HG03159 (cell line): ENCODE measurements around the gene TRNP1.

Source experiments
- ATAC-seq: cut with Tn5 transposase; IDR thresholded peaks from one replicate; pipeline ENCODE4 v1.9.1; 2021; ENCODE audit warnings: mild to moderate bottlenecking, moderate library complexity; ENCODE audit not compliant: unreplicated experiment

Gene TRNP1

DNA sequence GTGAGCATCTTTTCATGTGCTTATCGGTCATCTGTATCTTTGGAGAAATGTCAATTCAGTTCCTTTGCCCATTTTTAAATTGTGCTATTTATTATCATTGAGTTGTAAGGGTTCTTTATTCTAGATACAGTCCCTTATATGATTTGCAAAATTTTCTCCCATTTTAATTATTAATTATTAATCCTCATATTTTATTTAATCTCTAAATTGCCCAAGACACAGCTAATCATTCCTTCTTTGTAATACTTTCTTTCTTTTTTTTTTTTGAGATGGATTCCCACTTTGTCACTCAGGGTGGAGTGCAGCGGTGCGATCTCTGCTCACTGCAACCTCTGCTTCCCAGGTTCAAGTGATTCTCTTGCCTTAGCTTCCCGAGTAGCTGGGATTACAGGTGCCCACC is 32.2 kb downstream of the TRNP1 start:
- ATAC-seq, result no peak

DNA sequence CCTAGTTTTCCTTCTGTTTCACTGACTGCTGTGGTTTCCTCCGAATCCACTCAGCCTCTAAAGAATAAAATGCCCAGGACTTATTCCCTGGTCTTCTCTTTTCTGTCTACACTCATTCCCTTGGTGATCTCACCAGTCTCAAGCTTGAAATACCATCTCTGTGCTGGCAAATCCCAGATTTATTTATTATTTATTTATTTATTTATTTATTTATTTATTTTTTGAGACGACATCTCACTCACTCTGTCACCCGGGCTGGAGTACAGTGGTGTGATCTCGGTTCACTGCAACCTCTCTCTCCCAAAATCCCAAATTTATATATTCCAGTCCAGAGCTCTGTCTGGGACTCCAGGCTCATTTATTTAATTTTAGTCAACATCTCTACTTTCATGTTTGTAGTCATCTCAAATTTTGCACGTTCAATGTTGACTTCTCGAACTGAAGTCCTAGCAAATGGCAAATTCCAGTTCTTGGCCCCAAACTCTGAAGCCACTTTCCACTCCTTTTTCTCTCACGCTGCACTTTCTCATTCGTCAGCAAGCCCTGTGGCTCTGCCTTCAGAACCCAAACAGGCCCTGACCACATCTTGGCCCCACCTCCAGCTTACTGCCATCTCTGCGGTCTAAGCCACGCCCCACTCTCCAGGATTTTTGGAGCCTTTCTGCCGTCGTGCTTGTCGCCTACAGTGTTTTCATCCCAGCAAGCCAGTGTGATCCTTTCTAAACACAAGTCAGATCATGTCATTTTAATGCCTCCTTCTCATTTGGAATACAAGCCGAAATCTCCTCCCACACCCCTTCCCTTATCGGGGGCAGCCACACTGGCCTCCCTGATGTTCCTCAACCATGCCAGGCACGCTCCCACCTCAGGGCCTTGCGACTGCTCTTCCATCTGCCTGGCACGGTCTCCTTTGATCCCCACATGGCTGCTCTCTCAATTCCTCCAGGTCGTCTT is 33.4 kb downstream of the TRNP1 start:
- ATAC-seq, result no peak

DNA sequence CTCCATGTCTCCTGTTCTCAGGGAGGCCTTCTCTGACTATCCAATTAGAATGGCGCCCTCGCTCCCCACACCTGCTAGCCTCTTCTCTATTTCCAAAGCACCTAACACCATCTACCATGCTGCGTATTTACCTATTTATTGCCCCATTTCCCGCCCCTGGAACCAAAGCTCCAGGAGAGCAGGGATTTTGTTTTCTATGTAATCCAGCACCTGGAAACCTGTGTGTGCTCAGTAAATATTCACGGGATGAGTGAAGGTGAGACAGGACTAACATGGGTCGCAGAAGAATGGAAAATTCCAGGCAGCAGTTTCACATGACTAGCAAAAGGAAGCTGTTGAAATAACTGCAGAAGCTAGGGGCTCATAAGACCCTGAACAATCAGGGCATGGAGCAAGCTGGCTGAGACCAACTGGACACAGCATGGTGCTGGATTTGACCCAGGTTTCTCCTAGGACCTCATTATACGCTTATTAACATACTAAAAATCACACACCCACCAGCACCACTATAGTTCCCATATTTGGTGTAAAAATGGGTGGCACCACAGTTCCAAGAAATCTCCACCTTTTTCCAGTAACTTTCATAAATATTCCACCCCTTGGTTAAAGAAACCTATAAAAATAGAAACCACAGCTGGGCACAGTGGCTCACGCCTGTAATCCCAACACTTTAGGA is 34.2 kb downstream of the TRNP1 start:
- no peak for ATAC-seq

DNA sequence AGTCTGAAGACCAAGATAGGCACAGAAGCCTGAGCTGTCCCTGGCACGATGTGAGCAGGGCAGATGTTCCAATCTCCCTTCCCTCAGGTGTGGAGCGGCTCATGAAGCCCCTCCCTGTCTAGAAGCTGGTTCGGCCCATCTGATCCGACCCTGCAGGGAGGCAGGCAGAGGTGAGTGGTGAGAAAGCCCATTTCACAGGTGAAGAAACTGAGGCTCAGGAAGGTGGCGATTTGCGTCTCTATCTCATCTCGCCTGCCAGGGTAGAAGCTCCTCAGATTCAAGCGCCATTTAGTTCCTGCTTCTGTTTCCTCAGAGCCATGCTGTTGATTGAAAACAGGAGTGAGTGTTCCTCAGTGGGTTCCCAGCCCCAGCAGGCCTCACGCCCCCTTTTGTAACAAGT is 36.0 kb downstream of the TRNP1 start:
- no peak for ATAC-seq

DNA sequence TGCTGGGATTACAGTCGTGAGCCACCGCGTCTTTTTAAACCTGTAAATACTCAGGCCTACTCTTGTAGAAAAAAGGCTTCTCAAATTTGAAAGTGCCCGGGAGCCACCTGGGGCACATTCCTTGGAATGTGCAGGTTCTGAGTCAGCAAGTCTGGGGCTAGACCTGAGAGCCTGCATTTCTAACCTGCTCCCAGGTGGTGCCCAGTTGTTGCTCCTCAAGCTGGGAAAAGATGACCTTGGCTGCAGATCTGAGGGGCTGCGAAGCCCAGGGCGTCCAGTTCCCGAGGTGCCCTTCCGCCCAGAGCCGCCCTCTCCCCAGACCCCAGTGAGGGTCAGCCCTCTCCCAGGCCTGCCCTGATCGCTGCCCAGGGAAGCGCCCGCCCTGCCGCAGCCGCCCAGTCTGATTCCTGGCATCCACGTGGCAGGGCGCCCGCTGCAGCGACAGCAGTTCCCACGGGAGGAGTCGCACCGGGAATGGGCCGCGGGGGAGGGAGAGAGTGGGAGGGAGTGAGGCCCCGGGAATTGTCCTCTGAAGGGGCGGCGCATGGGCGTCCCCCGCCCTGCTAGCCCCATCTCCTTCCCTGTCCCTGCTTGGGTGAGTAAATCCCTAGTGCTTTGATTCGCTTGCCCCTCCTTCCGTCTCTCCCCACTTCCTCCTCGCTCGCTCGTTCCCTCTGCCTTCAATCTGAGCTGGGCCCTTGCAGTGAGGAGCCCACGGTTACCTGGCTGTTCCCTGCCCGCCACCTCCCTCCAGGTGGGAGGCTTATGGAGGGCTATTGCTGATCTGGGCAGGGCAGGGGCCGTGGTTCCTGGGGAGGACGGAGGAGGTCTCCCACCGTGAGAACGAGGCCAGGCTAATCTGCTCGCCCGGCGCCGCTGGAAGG is 38.0 kb downstream of the TRNP1 start:
- ATAC-seq, result no peak

DNA sequence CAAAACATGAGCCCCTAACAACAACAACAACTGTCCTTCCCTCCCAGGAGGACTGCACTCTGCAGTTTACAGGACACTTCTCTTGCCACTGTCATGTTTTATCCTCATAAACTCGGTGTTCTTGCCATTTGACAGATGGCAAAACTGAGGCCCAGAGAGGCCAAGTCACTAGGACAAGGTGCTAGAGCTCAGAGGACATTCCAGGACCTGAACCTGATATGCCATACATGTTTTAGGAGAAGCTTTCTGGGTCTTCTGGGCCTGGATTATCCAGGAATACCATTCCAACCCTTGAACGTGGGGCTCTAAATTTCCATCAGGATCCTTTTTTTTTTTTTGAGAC is 38.6 kb downstream of the TRNP1 start:
- no peak for ATAC-seq

DNA sequence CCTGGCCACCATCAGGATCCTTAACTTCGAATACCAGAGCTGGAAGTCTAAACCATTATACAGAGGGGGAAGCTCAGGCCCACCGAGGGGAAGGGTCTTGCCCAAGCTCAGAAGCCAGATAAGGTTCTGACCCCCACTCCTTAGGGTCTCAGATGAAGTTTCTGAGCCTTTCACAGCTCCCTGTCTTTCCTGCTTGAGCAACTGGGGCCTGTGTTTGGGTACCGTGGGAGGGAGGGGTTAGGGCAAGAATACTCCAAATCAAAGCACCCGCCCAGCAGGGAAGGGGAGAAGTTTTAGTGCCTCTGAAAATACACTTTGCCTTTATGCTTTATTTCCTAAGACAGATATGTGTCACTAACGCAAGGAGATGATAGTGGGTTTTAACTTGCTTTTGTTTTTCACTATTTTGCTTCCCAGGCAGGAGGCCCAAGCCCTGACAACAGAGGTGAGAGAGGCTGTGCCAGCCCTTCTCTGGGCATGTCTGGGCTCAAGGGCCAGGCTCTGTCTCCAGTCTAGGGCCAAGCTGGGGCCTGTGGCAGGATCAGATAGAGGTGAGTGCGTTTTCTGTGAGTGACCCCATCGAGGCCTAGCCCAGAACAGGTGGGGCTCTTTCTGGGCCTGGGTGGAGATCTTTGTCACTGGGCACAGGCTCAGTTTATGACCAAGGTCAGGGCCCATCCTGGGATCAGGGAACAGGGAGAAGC is 39.7 kb downstream of the TRNP1 start:
- no peak for ATAC-seq

DNA sequence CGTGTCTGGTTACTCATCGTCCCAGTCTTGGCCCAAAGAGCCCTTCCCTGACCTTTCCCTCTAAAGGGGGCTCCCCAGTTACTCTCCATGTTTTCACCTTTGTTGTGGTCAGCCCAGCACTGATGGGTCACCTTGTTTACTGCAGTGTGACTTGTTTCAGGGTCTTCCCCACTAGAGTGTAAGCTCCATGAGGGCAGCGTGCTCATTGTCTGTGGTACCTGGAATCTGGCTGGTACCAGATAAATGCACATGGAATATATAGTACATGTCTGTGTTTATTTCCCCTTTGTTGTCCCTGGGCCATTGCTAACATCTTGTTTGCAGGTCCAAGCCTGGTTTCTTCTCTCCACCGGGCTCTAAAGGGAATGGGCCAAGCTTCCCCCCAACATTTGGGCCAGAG is 41.9 kb downstream of the TRNP1 start:
- ATAC-seq, result no peak

DNA sequence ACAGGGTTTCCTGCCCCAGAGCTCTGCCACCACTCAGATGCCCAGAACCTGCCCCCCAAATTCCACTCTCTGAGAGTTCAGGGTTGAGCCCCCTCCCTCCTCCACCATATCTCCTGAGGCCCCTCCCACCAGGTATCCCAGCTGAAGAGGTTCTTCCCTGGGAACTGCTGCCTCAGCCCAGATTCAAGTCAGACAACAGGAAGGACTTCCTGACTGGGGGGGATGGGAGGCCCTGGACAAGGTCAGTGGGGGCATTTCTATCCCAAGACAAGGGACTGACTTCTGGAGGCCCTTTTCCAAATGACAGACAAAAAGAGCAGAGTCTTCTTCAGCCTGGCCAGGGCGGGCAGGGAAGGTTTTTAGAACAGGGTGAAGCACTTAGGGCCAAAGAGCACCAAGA is 43.2 kb downstream of the TRNP1 start:
- no peak for ATAC-seq

DNA sequence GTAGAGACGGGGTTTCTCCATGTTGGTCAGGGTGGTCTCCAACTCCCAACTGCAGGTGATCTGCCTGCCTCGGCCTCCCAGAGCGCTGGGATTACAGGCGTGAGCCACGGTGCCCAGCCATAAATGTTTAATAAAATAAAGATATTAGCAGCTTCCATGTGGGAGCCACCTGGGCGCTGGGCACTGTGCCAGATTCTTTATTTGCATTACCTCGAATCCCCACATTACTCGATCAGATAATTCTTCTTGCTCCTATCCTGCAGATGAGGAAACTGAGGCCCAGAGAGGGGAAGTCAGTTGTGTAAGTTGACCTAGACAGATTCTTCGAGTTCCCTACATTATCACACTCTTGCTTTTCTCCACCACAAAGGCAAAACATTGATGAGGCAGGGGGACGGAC is 44.0 kb downstream of the TRNP1 start:
- no peak for ATAC-seq

DNA sequence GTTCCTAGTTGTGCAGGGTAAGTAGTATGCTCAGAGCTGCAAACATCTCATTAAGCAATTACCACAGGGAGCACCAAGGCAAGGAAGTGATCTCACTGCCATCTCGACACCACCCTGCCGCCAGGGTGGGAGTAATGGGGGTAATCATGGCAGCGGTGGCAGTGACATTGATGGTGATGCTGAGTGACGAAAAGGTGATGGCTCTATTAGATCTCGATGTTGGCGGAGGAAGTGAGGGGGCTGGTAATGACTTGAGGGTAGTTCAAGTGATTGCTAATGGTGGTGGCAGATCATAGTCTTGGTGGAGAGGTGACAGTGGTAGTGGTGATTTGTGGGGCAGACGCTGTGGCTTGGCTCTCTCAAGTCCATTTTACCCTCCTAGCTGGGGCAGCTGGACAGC is 44.5 kb downstream of the TRNP1 start:
- ATAC-seq, result no peak

DNA sequence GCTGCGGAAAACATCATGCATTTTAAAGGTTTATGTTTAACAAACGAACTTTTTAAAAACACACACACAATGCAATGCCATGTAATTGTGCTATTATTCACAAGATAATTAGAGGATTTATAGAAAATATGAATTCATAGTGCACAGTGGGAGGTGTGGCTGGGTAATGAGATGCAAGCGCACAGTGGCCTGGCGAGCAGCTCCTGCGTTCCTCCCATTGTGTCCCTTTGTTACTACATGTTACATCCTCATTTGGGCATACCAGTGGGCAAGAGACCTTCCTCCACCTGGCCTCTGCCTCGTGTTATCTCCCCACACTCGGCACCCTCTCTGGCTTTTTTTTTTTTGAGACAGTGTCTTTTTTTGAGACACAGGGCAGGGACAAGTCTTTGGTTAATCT is 49.2 kb downstream of the TRNP1 start:
- no peak for ATAC-seq

DNA sequence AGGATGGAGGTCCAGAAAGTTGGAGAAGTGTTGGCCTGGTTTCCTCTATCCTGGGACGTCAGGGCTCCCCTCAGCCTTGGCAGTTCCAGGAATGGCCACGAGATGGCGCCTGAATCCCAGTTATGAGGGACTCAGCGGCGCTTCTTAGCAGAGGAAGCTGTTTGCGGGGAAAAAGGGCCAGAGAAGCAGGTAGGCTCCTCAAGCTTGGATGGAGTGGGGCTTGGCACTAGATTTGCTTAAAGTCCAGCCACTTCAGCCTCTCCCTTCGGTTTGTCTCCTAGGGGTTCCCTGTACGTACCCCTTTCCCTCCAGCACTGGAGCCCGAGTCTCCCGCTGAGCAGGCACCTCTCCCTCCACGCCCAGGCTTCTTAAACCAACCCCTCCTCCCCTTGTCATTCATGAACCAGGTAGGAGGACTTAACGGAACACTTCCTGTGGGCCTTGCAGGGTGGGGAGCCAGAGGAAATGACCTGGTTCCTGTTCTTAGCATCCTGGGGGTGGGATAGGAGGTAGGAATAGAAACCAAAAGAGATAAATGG is 51.2 kb downstream of the TRNP1 start:
- ATAC-seq, result no peak

DNA sequence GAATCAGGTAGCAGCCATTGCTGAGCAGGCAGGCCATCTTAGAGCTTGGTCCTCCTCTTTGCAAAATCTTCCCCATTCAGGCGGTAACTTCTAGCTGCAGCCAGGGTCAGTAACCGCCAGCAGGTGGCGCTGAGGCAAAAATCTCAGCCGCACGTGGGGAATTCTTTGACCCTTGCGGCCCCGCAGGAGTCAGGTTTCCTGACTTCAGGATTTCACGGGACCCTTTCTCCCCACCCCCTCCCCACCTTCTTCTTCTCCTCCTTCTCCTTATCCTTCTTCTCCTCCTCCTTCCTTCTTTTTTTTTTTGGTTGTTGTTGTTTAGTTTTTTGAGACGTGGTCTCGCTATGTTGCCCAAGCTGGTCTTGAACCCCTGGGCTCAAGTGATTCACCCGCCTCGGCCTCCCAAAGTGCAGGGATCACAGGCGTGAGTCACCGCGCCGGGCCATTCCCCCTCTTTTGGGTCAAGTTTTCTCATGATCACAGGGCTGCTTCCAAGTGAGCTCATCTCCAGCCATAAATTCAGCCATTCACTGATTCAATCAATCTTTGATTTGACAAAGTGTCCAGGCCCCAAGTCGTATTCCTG is 52.6 kb downstream of the TRNP1 start:
- ATAC-seq, result no peak

DNA sequence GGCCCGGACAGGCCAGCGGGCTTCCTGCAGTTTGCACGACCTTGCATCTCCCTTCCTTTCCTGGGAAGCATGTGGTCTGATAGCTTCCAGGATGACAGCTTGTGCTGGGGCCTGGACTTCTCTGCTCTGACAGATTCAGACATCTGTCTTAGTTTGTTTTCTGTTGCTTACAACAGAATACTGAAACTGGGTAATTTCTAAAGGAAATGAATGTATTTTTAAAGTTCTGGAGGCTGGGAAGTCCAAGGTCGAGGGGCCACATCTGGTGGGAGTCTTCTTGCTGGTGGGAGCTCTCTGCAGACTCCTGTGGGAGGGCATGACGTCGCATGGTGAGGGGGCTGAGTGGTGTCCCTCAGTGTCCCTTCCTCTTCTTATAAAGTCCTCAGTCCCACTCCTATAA is 54.4 kb downstream of the TRNP1 start:
- no peak for ATAC-seq

DNA sequence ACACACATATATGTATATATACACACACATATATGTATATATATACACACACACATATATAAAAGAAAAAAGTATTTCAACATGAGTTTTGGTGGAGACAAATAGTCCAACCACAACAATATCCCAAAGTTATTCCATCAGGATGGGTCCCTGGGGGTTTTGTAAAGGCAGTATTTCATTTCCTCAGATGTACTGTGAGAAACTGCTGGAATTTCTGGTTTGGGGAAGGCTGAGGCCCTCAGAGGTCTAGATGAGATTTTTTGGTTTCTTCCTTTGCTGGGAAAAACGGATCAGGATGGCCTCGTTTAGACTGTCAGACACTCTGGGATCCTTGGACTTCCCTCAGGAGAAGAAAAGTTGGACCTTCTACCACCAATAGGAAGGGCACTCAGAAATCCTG is 55.6 kb downstream of the TRNP1 start:
- ATAC-seq, result no peak

DNA sequence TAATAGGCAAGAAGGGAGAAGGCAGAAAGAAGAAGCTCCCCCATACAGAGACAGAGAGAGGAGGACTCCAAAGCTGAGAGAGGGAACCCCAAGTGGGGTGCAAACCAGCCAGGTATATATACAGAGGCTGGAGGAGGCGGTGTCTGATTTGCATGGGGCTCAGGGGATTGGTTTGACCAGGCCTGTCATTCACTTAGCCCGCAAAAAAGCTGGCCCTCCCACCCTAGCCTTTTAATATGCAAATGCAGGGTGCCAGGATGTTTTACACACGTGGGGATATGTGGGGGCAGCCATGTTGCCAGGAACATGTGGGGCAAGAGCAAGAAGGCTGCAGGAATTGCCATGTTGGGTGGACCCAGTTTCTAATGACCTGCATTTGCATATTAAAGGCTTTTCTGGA is 56.1 kb downstream of the TRNP1 start:
- ATAC-seq, result no peak
